Omental fat pad (tissue), 4 donors: Measurements from ENCODE around the gene PHF21B. TPM values are rescaled to one million over a fixed set of nuclear protein-coding genes. Genes with fewer than 3 reads are reported as not detected.

ENCODE experiments used
- ATAC-seq: fragments of 150-250 bp; one replicate; pipeline ENCODE4 v1.9.1; 2016; ENCODE audit warnings: mild to moderate bottlenecking, moderate library complexity; ENCODE audit not compliant: low FRiP score
- DNase-seq: peaks from one replicate; pipeline ENCODE4 v3.0.0-alpha.2; 2019; ENCODE audit warnings: low spot score
- total RNA-seq, 4 donors: library from RNA; depleted of rRNA; stranded (reverse); fragments of >200 nt; gene quantifications; one replicate each; pipeline ENCODE4 v1.1.0, GENCODE V29; 2016
- TF ChIP-seq, protein P1 (sequence below), 3 donors: fragments of 450-650 bp; IDR thresholded peaks; one replicate each; pipeline ENCODE4 v1.5.1; 2016 to 2017; ENCODE audit warnings: antibody characterized with exemption in 3 of 3, mild to moderate bottlenecking in 3 of 3, moderate library complexity in 2 of 3

The PHF21B gene
- total RNA-seq, 4 donors from 2014 or later: 0.44 TPM; not detected in 3

DNA sequence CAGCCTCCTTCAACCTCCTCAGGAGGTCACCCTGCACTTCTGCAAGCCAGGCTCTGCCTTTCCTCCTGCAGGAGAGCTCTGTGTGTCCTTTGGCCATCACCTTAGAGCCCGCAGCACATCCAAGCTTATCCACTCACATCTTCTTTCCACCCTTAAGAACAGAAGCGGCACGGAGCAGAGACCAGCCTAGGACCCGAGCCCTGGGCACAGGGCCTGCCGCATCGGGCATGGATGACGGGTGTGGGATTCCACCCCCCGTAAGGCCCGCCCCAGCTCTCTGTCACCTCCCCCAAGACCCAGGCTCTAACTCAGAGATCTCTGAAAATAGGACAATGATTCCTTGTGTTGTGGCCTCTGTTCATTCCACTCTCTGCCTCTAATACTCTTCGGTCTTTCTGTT is 42.1 kb upstream of the PHF21B start:
- TF ChIP-seq, protein P1, sequence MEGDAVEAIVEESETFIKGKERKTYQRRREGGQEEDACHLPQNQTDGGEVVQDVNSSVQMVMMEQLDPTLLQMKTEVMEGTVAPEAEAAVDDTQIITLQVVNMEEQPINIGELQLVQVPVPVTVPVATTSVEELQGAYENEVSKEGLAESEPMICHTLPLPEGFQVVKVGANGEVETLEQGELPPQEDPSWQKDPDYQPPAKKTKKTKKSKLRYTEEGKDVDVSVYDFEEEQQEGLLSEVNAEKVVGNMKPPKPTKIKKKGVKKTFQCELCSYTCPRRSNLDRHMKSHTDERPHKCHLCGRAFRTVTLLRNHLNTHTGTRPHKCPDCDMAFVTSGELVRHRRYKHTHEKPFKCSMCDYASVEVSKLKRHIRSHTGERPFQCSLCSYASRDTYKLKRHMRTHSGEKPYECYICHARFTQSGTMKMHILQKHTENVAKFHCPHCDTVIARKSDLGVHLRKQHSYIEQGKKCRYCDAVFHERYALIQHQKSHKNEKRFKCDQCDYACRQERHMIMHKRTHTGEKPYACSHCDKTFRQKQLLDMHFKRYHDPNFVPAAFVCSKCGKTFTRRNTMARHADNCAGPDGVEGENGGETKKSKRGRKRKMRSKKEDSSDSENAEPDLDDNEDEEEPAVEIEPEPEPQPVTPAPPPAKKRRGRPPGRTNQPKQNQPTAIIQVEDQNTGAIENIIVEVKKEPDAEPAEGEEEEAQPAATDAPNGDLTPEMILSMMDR (IDR thresholded peaks at IDR 0.05): no peak
- DNase-seq (no peak), ATAC-seq (no peak)

DNA sequence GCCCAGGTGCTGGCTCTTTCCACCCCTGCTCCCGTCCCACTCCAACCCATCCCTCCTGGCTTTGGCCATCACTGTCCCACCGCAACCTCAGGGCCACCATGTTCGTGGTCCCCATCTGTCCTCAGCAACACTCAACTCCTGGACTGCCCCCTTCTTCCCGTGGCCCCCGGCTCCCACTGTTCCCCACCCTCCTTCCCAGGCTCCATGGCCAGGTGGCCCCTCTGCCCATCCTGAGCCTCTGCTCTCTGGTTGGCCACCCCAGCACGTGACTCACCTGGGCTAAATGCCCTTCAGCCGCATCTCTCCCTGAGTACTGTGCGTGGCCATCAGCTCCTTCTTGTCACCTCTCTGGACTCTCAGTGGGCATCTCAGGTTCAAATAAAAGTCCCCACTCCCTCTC is 41.6 kb upstream of the PHF21B start:
- no peak for ATAC-seq
- TF ChIP-seq, protein P1 (IDR thresholded peaks at IDR 0.05): no peak
- no peak for DNase-seq

DNA sequence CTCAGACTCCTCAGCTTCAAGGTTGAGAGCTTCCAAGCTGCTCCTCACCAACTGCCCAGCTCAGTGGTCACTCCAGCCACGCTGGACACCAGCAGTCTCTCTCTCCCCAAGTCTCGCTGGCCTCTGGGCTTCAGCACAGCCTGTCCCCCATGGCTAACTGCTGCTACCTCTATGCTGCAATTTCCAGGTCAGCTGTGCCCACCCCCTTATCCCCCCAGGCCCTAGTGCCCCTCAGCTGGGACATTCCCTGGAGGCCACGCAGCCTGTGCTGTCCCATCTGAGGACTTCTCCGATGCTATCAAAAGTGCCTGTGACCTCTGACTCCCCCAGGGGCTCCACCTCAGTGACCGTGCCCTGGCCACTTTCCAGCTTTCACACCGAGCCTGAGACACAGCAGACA is 37.5 kb upstream of the PHF21B start:
- ATAC-seq: no peak
- TF ChIP-seq, protein P1 (IDR thresholded peaks at IDR 0.05): no peak
- no peak for DNase-seq

DNA sequence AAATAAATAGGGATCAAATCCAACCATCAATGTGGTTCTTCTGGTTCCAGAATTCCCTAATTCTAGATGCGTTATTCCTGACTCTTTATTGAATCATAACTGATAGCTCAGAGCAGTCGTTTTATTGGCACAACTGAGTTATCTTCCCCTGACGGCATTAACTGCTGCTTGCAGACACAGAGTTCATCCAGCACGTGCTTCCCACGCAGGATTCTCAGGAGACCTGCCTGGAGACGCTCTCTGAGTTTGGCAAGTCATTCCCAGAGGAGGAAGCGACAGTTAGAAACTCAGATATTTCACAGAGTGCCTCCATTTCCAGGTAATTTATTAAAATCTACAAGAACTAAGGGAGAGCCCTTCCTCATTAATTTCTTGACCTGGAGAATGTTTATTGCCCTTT is 35.4 kb upstream of the PHF21B start:
- ATAC-seq (no peak), DNase-seq (no peak)
- TF ChIP-seq, protein P1 (IDR thresholded peaks at IDR 0.05): no peak

DNA sequence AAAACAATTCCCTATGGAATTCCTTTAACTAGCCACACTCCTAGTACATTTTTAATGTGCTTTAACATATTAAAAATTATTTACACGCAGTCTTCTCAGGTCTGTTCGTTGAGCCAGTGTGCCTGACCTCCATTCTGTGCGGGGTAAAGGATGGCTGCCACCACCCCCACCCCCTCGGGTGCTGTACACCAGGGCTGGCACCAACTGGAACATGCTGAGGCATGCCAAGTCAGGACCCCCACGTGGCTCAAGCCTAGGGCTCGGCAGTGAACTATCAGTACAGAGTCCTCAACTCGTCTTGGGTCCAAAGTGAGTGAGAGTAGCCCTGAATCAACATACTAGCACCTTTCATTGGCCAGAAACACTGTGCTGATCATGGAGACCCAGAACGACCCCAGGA is 32.5 kb upstream of the PHF21B start:
- ATAC-seq: no peak
- DNase-seq: no peak
- TF ChIP-seq, protein P1 (IDR thresholded peaks at IDR 0.05): no peak

DNA sequence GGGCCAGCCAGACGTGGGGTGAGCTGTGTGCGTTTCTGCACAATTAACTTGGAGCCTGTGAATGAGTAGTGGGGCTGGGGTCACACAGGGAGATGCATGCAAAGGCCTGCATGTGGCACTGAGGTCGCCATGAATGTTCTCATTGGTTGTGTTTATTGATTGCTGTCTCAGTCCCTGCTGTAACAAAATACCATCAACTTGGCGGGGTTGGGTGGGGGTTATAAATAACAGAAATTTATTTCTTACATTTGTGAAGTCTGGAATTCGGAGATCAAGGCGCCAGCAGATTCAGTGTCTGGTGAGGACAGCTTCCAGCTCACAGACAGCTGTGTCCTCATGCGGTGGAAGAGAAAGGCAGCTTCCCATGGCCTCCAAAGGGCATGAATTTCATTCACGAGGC is 29.3 kb upstream of the PHF21B start:
- ATAC-seq (no peak), DNase-seq (no peak)
- TF ChIP-seq, protein P1 (IDR thresholded peaks at IDR 0.05): no peak

DNA sequence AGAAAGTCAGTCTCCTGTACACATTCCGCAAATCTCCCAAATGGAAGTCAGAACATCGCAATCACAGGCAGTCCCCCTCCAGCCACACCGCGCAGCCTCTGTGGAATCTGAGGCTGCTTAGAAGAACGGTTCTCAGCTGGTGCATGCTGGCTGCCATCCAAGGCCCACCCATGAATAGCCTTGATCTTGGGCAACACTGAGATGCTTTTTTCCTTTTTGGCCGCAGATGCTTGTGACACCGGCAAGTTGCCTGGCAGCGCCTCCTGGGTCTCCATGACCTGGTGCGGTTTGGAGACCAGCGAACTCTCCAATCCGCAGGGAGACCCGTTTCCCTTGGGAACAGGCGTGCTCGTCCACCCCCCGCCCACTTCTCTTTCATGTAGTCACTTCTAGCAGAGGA is 26.3 kb upstream of the PHF21B start:
- TF ChIP-seq, protein P1 (IDR thresholded peaks at IDR 0.05): no peak
- ATAC-seq (no peak), DNase-seq (no peak)
